Spinal cord (tissue), 10 donors: ENCODE data around the gene KIAA2012. TPM values are rescaled to one million over a fixed set of nuclear protein-coding genes. Genes with fewer than 3 reads are reported as not detected.

Experiments used
- DNase-seq, 6 donors: peaks; one replicate each; pipeline versions ENCODE4 v3.0.0 to v3.0.0-alpha.2; 2013 to 2015; ENCODE audit warnings: low spot score in 6 of 6, low read depth in 4 of 6
- H3K27ac ChIP-seq: one replicate; pipeline ENCODE4 v1.5.1; 2013; ENCODE audit warnings: low read depth, low read length, control low read depth
- H3K27me3 ChIP-seq: one replicate; pipeline ENCODE4 v1.6.1; 2013; ENCODE audit warnings: low read length; ENCODE audit not compliant: control insufficient read depth, insufficient read depth
- H3K36me3 ChIP-seq: one replicate; pipeline ENCODE4 v1.6.1; 2013; ENCODE audit warnings: low read length; ENCODE audit not compliant: control insufficient read depth, insufficient read depth
- H3K4me1 ChIP-seq: one replicate; pipeline ENCODE4 v1.6.1; 2013; ENCODE audit warnings: low read length; ENCODE audit not compliant: control insufficient read depth, insufficient read depth
- H3K4me3 ChIP-seq: one replicate; pipeline ENCODE4 v1.5.1; 2013; ENCODE audit warnings: low read depth, low read length, control low read depth
- H3K9me3 ChIP-seq: one replicate; pipeline ENCODE4 v1.6.1; 2013; ENCODE audit warnings: low read length; ENCODE audit not compliant: control insufficient read depth, insufficient read depth
- WGBS: methylation state at CpG from one replicate; pipeline ENCODE4 v1.1.5; 2013; ENCODE audit warnings: missing lambda C conversion rate; ENCODE audit not compliant: insufficient coverage; 5-methylcytosine and 5-hydroxymethylcytosine counted together
- polyA plus RNA-seq, 2 donors: library from polyadenylated mRNA; unstranded; fragments of 120-200 nt; gene quantifications; one replicate each; pipeline ENCODE4 v1.2.1, GENCODE V29; 2013; ENCODE audit not compliant: insufficient read length in 2 of 2
- total RNA-seq, 2 donors: library from RNA; depleted of rRNA in 1 of 2; stranded (reverse); fragments of 120-200 nt in 1 of 2; fragments of >200 nt in 1 of 2; gene quantifications; one replicate each; pipeline versions ENCODE4 v1.2.3 to v1.2.4, GENCODE V29; 2013 to 2014
- donor health status: healthy.

KIAA2012 gene
- total and polyA plus RNA-seq, 4 donors = 1.2 to 5.7 (median 5.1) TPM

GRCh38 chr2:202169832-202170424 is 96.9 kb downstream of the KIAA2012 start:
- WGBS = 82% methylated on average over 5 of the region's 8 CpGs
- Histone ChIP-seq H3K4me3 (no peak overlapping the region), H3K36me3 (no peaks in the 10 kb centered on the region), H3K4me1 (peaks cover 11% of the 10 kb centered on the region), H3K9me3 (no peaks in the 10 kb centered on the region), H3K27ac (no peak overlapping the region), H3K27me3 (peaks cover 4% of the 10 kb centered on the region)
- DNase-seq = no peak

GRCh38 chr2:202171241-202171825 is 98.3 kb downstream of the KIAA2012 start:
- WGBS = 3% methylated on average over 32 of the region's 32 CpGs
- Histone ChIP-seq H3K27ac (no peak overlapping the region), H3K27me3 (peaks cover 4% of the 10 kb centered on the region), H3K4me1 (peaks cover 11% of the 10 kb centered on the region), H3K9me3 (no peaks in the 10 kb centered on the region), H3K4me3 (peak overlapping the region; percentile 17), H3K36me3 (no peaks in the 10 kb centered on the region)
- peak in 2 of 6 donors; percentile 66 to 70 for DNase-seq

- DNase-seq = no peak
- 79% methylated on average over 5 of the region's 6 CpGs for WGBS
- Histone ChIP-seq H3K9me3 (no peaks in the 10 kb centered on the region), H3K4me1 (peaks cover 11% of the 10 kb centered on the region), H3K27ac (no peak overlapping the region), H3K4me3 (no peak overlapping the region), H3K36me3 (no peaks in the 10 kb centered on the region), H3K27me3 (peaks cover 4% of the 10 kb centered on the region)
Observed at GRCh38 chr2:202172439-202173211, 99.6 kb downstream of the KIAA2012 start.

- no peaks in the 10 kb centered on the region for H3K36me3 ChIP-seq
- WGBS = 100% methylated on average over 2 of the region's 7 CpGs
- no peak overlapping the region for H3K27ac ChIP-seq
- DNase-seq = peak in 5 of 6 donors; percentile 60 to 93 (median 67)
- no peaks in the 10 kb centered on the region for H3K27me3 ChIP-seq
- no peak overlapping the region for H3K4me3 ChIP-seq
- no peaks in the 10 kb centered on the region for H3K9me3 ChIP-seq
- H3K4me1 ChIP-seq = no peaks in the 10 kb centered on the region
Observed at GRCh38 chr2:202178346-202178958, 105.4 kb downstream of the KIAA2012 start.

GRCh38 chr2:202184557-202184956 is 111.5 kb downstream of the KIAA2012 start:
- no peak for DNase-seq
- no peaks in the 10 kb centered on the region for H3K27me3 ChIP-seq
- no CpG with 5 or more reads among the region's 2 CpGs for WGBS

GRCh38 chr2:202185156-202185555 is 112.1 kb downstream of the KIAA2012 start:
- no peaks in the 10 kb centered on the region for H3K36me3 ChIP-seq
- no peaks in the 10 kb centered on the region for H3K27me3 ChIP-seq
- H3K4me3 ChIP-seq = no peak overlapping the region
- H3K27ac ChIP-seq = no peak overlapping the region
- H3K4me1 ChIP-seq = no peaks in the 10 kb centered on the region
- no peak for DNase-seq
- WGBS = 100% methylated on average over 3 of the region's 6 CpGs
- H3K9me3 ChIP-seq = no peaks in the 10 kb centered on the region

More at GRCh38 chr2:202184557-202184956, 111.5 kb downstream of the KIAA2012 start:
- no peaks in the 10 kb centered on the region for H3K4me1 ChIP-seq
- no peaks in the 10 kb centered on the region for H3K36me3 ChIP-seq
- H3K27ac ChIP-seq = no peak overlapping the region
- H3K9me3 ChIP-seq = no peaks in the 10 kb centered on the region
- no peak overlapping the region for H3K4me3 ChIP-seq

GRCh38 chr2:202186641-202187202 is 113.7 kb downstream of the KIAA2012 start:
- Histone ChIP-seq H3K4me1 (no peaks in the 10 kb centered on the region), H3K36me3 (no peaks in the 10 kb centered on the region), H3K27me3 (no peaks in the 10 kb centered on the region), H3K9me3 (no peaks in the 10 kb centered on the region), H3K4me3 (no peak overlapping the region), H3K27ac (no peak overlapping the region)
- DNase-seq = no peak
- 100% methylated on average over 1 of the region's 4 CpGs for WGBS

- no peak overlapping the region for H3K27ac ChIP-seq
- H3K27me3 ChIP-seq = no peaks in the 10 kb centered on the region
- no CpG with 5 or more reads among the region's 1 CpG for WGBS
- H3K4me1 ChIP-seq = no peaks in the 10 kb centered on the region
- no peaks in the 10 kb centered on the region for H3K9me3 ChIP-seq
- no peak for DNase-seq
- H3K36me3 ChIP-seq = no peaks in the 10 kb centered on the region
- no peak overlapping the region for H3K4me3 ChIP-seq
Observed at GRCh38 chr2:202187570-202187969, 114.5 kb downstream of the KIAA2012 start.

GRCh38 chr2:202193305-202193704 is 120.2 kb downstream of the KIAA2012 start:
- no peak overlapping the region for H3K27ac ChIP-seq
- no peak overlapping the region for H3K4me3 ChIP-seq
- no peaks in the 10 kb centered on the region for H3K36me3 ChIP-seq
- 91% methylated on average over 5 of the region's 5 CpGs for WGBS
- H3K4me1 ChIP-seq = no peaks in the 10 kb centered on the region
- no peaks in the 10 kb centered on the region for H3K9me3 ChIP-seq
- H3K27me3 ChIP-seq = no peaks in the 10 kb centered on the region
- DNase-seq = no peak
